Upper lobe of left lung (tissue), 6 donors: ENCODE data around the gene CD44. TPM values are rescaled to one million over a fixed set of nuclear protein-coding genes. Genes with fewer than 3 reads are reported as not detected.

Experiments
- ATAC-seq, 2 donors: fragments of 200-7000 bp; cut with Tn5 transposase; one replicate each; pipeline ENCODE4 v1.9.1; 2022; ENCODE audit warnings: mild to moderate bottlenecking in 2 of 2, moderate library complexity in 2 of 2; ENCODE audit not compliant: low FRiP score in 2 of 2
- DNase-seq, 2 donors: peaks; one replicate each; pipeline ENCODE4 v3.0.0-alpha.2; 2019 to 2020
- H3K27ac ChIP-seq, 4 donors: fragments of 200-600 bp; sonication (generic); one replicate each; pipeline ENCODE4 v1.5.1; 2016 to 2019
- H3K27me3 ChIP-seq, 4 donors: fragments of 200-600 bp; sonication (generic); one replicate each; pipeline ENCODE4 v1.5.1; 2017 to 2019
- H3K36me3 ChIP-seq, 4 donors: fragments of 200-600 bp; sonication (generic); one replicate each; pipeline ENCODE4 v1.5.1; 2016 to 2019
- H3K4me1 ChIP-seq, 4 donors: fragments of 200-600 bp; sonication (generic); one replicate each; pipeline ENCODE4 v1.5.1; 2018 to 2019
- H3K4me3 ChIP-seq, 4 donors: fragments of 200-600 bp; sonication (generic); one replicate each; pipeline ENCODE4 v1.5.1; 2017 to 2019; ENCODE audit warnings: mild to moderate bottlenecking in 2 of 4, moderate library complexity in 1 of 4
- H3K9me3 ChIP-seq, 4 donors: fragments of 200-600 bp; sonication (generic); one replicate each; pipeline ENCODE4 v1.5.1; 2018 to 2019
- EP300 ChIP-seq, 4 donors: sonication (generic); formaldehyde crosslinking; IDR thresholded peaks; one replicate each; pipeline ENCODE4 v1.5.1; 2017; ENCODE audit warnings: antibody characterized with exemption in 4 of 4, control low read depth in 2 of 4
- POLR2A ChIP-seq, 4 donors: fragments of 450-650 bp; IDR thresholded peaks; one replicate each; pipeline ENCODE4 v1.5.1; 2016 to 2017; ENCODE audit warnings: antibody characterized with exemption in 4 of 4, mild to moderate bottlenecking in 2 of 4
- POLR2AphosphoS5 ChIP-seq, 2 donors: sonication (generic); formaldehyde crosslinking; IDR thresholded peaks; one replicate each; pipeline ENCODE4 v1.5.1; 2017; ENCODE audit warnings: antibody characterized with exemption in 2 of 2
- WGBS, 2 donors: methylation state at CpG; one replicate each; pipeline ENCODE4 v1.1.5; 2017 to 2018; 5-methylcytosine and 5-hydroxymethylcytosine counted together
- total RNA-seq, 6 donors: library from RNA; depleted of rRNA in 4 of 6; stranded (reverse); fragments of >200 nt in 4 of 6; gene quantifications; one replicate each; pipeline versions ENCODE4 v1.1.0 to v1.2.1, GENCODE V29; 2016 to 2021
- TF ChIP-seq, protein P1 (sequence below), 6 experiments: fragments of 450-650 bp in 4 of 6; fragments of 200-600 bp in 2 of 6; sonication (generic) in 2 of 6; IDR thresholded peaks; one replicate each; pipeline ENCODE4 v1.5.1; 2016 to 2019; ENCODE audit warnings: antibody characterized with exemption in 6 of 6
- donor health status: DM: no; HTN: no; CAD: no; lungs with moderate emphysema.
- donor health status: DM: no; HTN: yes; CAD: no; lungs with severe emphysema.

The CD44 gene
- total RNA-seq, 6 donors from 2014 or later: 454 to 696 (median 551) TPM

DNA sequence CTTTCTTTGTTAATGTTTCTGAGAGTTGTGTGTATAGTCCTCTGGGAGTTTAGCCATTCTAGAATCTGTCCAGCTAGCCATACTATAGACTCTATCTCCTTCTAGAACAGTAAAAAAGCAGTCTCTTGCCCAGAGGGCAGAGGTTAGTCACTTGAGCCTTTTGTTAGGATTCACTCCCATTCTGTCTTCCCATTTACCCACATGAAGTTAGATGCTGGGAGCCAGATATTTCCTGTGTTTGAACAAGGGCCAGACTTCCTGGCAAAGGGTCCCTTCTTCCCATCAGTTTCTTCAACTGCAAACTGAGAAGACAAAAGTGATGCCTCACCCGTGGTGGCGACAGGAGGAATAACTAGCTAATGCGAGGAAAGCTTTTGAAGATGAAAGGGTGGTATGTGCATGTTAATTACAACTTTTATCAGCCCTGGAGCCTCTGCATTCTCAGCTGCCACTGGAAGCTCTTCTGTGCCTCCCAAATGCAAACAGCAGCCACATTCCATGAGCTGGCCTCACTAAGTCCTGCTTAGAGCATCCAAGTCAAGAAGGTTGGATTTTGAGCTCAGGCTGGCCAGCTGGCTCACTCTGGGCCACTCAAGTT, 12.8 kb downstream of the CD44 start:
- Histone ChIP-seq H3K36me3 (peaks cover 0 to 3% (median 0%) of the 10 kb centered on the region in 4 donors), H3K9me3 (no peaks in the 10 kb centered on the region), H3K27ac (peak overlapping the region in 2 of 4 donors; percentile 6 to 54), H3K4me3 (no peak overlapping the region), H3K27me3 (no peaks in the 10 kb centered on the region), H3K4me1 (peaks cover 39 to 59% (median 45%) of the 10 kb centered on the region in 4 donors)
- 51 to 67% methylated on average over 3 of the region's 3 CpGs for WGBS, 2 donors
- DNase-seq (no peak), ATAC-seq (no peak)
- TF ChIP-seq POLR2AphosphoS5 (IDR thresholded peaks at IDR 0.05): no peak
- no peak for TF ChIP-seq EP300 (IDR thresholded peaks at IDR 0.05)
- TF ChIP-seq POLR2A (IDR thresholded peaks at IDR 0.05): no peak
- TF ChIP-seq, protein P1, sequence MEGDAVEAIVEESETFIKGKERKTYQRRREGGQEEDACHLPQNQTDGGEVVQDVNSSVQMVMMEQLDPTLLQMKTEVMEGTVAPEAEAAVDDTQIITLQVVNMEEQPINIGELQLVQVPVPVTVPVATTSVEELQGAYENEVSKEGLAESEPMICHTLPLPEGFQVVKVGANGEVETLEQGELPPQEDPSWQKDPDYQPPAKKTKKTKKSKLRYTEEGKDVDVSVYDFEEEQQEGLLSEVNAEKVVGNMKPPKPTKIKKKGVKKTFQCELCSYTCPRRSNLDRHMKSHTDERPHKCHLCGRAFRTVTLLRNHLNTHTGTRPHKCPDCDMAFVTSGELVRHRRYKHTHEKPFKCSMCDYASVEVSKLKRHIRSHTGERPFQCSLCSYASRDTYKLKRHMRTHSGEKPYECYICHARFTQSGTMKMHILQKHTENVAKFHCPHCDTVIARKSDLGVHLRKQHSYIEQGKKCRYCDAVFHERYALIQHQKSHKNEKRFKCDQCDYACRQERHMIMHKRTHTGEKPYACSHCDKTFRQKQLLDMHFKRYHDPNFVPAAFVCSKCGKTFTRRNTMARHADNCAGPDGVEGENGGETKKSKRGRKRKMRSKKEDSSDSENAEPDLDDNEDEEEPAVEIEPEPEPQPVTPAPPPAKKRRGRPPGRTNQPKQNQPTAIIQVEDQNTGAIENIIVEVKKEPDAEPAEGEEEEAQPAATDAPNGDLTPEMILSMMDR (IDR thresholded peaks at IDR 0.05): no peak

DNA sequence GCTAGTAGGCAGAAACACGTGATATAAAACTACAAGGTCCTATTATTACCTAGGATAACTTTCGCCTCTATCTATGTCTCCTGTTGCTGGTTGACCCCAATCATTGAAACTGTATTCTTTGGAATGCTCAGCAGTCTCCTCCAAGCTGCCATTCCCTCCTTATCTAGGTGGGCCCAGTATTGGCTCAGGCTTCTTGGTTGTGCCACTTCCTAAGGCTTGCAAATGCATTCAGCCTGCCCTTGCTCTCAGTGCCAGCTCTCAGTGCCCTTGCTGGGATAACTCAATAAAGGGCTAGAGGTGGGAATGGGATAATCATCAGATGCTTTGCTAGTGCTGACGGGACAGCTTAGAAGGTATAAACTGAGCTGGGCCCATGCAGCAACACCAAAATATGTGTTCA, 13.6 kb downstream of the CD44 start:
- TF ChIP-seq POLR2AphosphoS5 (IDR thresholded peaks at IDR 0.05) (no peak), POLR2A (IDR thresholded peaks at IDR 0.05) (no peak), EP300 (IDR thresholded peaks at IDR 0.05) (no peak)
- TF ChIP-seq, protein P1 (IDR thresholded peaks at IDR 0.05): no peak
- 98 to 100% methylated on average over 3 of the region's 3 CpGs for WGBS, 2 donors

DNA sequence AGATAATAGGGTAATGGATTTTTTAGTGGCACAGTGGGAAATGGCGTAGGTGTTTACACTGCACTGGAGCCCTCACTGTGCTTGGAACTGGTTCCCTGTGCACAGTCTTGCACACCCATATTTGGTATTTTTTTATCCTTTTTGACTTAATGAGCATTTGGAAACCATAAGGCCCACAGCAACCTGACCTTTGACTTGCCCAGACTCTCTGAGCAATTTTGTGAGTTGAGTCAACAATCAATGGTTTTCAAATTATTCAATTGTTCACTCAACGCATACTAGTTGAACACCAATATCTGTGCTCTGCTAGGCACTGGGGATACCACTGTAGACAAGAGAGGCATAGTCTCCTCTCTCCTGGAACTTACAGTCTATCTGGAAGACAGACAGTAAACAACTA, 14.3 kb downstream of the CD44 start:
- 88 to 94% methylated on average over 2 of the region's 2 CpGs for WGBS, 2 donors
- ATAC-seq (no peak), DNase-seq (no peak)
- TF ChIP-seq EP300 (IDR thresholded peaks at IDR 0.05) (no peak), POLR2A (IDR thresholded peaks at IDR 0.05) (no peak), POLR2AphosphoS5 (IDR thresholded peaks at IDR 0.05) (no peak)
- TF ChIP-seq, protein P1 (IDR thresholded peaks at IDR 0.05): no peak
- Histone ChIP-seq H3K9me3 (no peaks in the 10 kb centered on the region), H3K27ac (peak overlapping the region in 1 of 4 donors; percentile 0), H3K4me1 (peaks cover 45 to 57% (median 50%) of the 10 kb centered on the region in 4 donors), H3K36me3 (peaks cover 0 to 3% (median 0%) of the 10 kb centered on the region in 4 donors), H3K4me3 (no peak overlapping the region), H3K27me3 (no peaks in the 10 kb centered on the region)

More for the DNA sequence above, 13.6 kb downstream of the CD44 start:
- peaks cover 40 to 57% (median 43%) of the 10 kb centered on the region in 4 donors for H3K4me1 ChIP-seq
- DNase-seq (no peak), ATAC-seq (no peak)
- peaks cover 0 to 3% (median 0%) of the 10 kb centered on the region in 4 donors for H3K36me3 ChIP-seq
- no peak overlapping the region for H3K4me3 ChIP-seq
- no peaks in the 10 kb centered on the region for H3K9me3 ChIP-seq
- H3K27me3 ChIP-seq: no peaks in the 10 kb centered on the region
- no peak overlapping the region for H3K27ac ChIP-seq

DNA sequence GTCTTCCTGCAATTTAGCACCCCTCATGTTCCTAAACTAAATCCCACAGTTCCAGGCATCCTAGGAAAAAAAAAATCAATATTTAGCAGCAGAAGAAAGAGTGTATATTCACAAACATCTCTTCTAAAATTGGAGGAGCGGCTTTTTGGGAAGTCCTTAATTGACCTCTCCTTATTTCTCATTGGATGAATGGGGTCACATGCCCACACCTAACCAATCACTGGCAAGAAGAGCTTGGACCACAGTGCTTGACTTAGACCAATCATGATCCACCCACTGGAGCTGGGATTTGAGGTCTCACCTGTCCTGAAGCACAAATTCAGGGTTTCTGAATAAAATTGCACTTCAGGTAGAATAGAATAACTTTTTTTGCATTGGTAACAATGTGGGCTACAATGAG, 16.0 kb downstream of the CD44 start:
- Histone ChIP-seq H3K4me3 (no peak overlapping the region), H3K9me3 (no peaks in the 10 kb centered on the region), H3K27me3 (no peaks in the 10 kb centered on the region), H3K4me1 (peaks cover 61 to 72% (median 66%) of the 10 kb centered on the region in 4 donors), H3K36me3 (peaks cover 0 to 3% (median 0%) of the 10 kb centered on the region in 4 donors), H3K27ac (peak overlapping the region in 1 of 4 donors; percentile 46)
- WGBS, 2 donors: 90 to 97% methylated on average over 1 of the region's 1 CpG
- TF ChIP-seq POLR2A (IDR thresholded peaks at IDR 0.05): no peak
- TF ChIP-seq, protein P1 (IDR thresholded peaks at IDR 0.05): no peak
- no peak for TF ChIP-seq EP300 (IDR thresholded peaks at IDR 0.05)
- TF ChIP-seq POLR2AphosphoS5 (IDR thresholded peaks at IDR 0.05): no peak
- ATAC-seq: no peak
- no peak for DNase-seq

DNA sequence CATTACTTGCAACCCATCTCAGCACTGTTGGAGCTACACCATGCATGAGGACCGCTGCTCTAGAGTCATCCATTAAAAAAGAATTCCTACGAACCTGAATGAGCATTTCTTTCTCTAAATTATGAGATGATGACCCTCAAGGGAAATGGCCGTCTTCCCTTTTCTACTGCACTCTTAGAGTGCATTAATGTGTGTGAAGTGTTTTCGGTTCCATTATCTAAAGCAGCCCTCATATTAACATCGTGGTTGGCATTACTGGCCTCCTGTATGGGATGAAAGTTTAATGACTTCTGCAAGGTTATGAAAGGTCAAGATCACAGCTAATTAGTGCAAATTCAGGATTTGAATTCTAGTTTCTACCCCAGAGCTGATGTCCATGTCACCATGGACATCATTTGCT, 16.7 kb downstream of the CD44 start:
- Histone ChIP-seq H3K4me1 (peaks cover 64 to 78% (median 71%) of the 10 kb centered on the region in 4 donors), H3K36me3 (peaks cover 0 to 3% (median 0%) of the 10 kb centered on the region in 4 donors), H3K4me3 (no peak overlapping the region), H3K27ac (peak overlapping the region in 1 of 4 donors; percentile 78), H3K9me3 (no peaks in the 10 kb centered on the region), H3K27me3 (no peaks in the 10 kb centered on the region)
- TF ChIP-seq POLR2A (IDR thresholded peaks at IDR 0.05) (no peak), POLR2AphosphoS5 (IDR thresholded peaks at IDR 0.05) (no peak), EP300 (IDR thresholded peaks at IDR 0.05) (no peak)
- TF ChIP-seq, protein P1 (IDR thresholded peaks at IDR 0.05): no peak
- DNase-seq: no peak
- ATAC-seq: no peak
- 74 to 82% methylated on average over 5 of the region's 5 CpGs for WGBS, 2 donors
